ENCODE measurements around the gene PTPRG.

The PTPRG gene

GRCh38 chr3:61617651-61618050 is 56.3 kb downstream of the PTPRG start:
- no peak for DNase-seq
- Mint-ChIP-seq H3K4me3 (no peak overlapping the region), H3K9me3 (no peaks in the 10 kb centered on the region), H3K27ac (peak overlapping the region; percentile 69), H3K36me3 (ENCODE audit: low read depth) (peaks cover 52% of the 10 kb centered on the region), H3K4me1 (peaks cover 33% of the 10 kb centered on the region), H3K27me3 (ENCODE audit: low read depth, poor library complexity) (no peaks in the 10 kb centered on the region)
- TF ChIP-seq, protein P1, sequence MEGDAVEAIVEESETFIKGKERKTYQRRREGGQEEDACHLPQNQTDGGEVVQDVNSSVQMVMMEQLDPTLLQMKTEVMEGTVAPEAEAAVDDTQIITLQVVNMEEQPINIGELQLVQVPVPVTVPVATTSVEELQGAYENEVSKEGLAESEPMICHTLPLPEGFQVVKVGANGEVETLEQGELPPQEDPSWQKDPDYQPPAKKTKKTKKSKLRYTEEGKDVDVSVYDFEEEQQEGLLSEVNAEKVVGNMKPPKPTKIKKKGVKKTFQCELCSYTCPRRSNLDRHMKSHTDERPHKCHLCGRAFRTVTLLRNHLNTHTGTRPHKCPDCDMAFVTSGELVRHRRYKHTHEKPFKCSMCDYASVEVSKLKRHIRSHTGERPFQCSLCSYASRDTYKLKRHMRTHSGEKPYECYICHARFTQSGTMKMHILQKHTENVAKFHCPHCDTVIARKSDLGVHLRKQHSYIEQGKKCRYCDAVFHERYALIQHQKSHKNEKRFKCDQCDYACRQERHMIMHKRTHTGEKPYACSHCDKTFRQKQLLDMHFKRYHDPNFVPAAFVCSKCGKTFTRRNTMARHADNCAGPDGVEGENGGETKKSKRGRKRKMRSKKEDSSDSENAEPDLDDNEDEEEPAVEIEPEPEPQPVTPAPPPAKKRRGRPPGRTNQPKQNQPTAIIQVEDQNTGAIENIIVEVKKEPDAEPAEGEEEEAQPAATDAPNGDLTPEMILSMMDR (IDR thresholded peaks at IDR 0.05) = no peak

DNA sequence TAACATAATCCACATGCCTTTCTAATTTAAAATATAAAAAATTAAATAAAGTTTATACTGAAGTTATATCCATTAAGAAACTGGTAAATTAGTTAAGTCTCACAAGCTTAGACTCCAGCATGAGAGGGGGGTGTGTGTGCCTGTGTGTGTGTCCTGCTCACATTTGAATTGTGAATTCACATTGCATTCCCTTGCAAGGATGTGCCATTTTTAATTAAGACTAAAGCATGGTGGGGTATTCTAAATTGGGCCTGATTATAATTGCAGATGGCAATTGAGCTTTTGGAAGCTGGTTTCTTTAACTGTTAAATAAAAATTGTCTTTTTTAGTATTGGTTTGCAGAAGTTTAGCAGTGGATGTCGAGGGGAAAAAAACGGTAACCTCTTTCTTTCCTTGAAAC is 56.9 kb downstream of the PTPRG start:
- TF ChIP-seq, protein P1 (IDR thresholded peaks at IDR 0.05) = no peak
- DNase-seq = no peak
- Mint-ChIP-seq H3K36me3 (ENCODE audit: low read depth) (peaks cover 58% of the 10 kb centered on the region), H3K27ac (no peak overlapping the region), H3K9me3 (no peaks in the 10 kb centered on the region), H3K27me3 (ENCODE audit: low read depth, poor library complexity) (no peaks in the 10 kb centered on the region), H3K4me3 (no peak overlapping the region), H3K4me1 (peaks cover 29% of the 10 kb centered on the region)

DNA sequence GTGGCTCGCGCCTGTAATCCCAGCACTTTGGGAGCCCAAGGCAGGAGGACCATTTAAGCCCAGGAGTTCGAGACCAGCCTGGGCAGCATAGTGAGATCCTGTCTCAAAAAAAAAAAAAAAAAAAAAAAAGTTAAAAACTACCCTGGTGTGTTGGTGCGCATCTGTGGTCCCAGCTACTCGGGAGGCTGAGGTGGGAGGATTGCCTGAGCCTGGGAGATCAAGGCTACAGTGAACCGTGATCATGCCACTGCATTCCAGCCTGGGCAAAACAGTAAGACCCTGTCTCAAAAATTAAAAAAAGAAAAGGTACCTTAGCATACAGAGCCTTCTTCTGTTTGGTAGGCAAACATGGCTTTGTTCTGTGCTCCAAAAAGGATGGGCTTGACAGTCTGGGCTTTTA is 57.5 kb downstream of the PTPRG start:
- H3K4me3 Mint-ChIP-seq = no peak overlapping the region
- peaks cover 63% of the 10 kb centered on the region for H3K36me3 Mint-ChIP-seq (ENCODE audit: low read depth)
- TF ChIP-seq, protein P1 (IDR thresholded peaks at IDR 0.05) = no peak
- H3K4me1 Mint-ChIP-seq = peaks cover 23% of the 10 kb centered on the region
- H3K27ac Mint-ChIP-seq = no peak overlapping the region
- H3K9me3 Mint-ChIP-seq = no peaks in the 10 kb centered on the region
- no peak for DNase-seq
- H3K27me3 Mint-ChIP-seq (ENCODE audit: low read depth, poor library complexity) = no peaks in the 10 kb centered on the region

GRCh38 chr3:61620073-61620472 is 58.7 kb downstream of the PTPRG start:
- Mint-ChIP-seq H3K36me3 (ENCODE audit: low read depth) (peaks cover 67% of the 10 kb centered on the region), H3K4me3 (no peak overlapping the region), H3K4me1 (peaks cover 20% of the 10 kb centered on the region), H3K9me3 (no peaks in the 10 kb centered on the region), H3K27me3 (ENCODE audit: low read depth, poor library complexity) (no peaks in the 10 kb centered on the region), H3K27ac (no peak overlapping the region)
- no peak for DNase-seq
- TF ChIP-seq, protein P1 (IDR thresholded peaks at IDR 0.05) = no peak

DNA sequence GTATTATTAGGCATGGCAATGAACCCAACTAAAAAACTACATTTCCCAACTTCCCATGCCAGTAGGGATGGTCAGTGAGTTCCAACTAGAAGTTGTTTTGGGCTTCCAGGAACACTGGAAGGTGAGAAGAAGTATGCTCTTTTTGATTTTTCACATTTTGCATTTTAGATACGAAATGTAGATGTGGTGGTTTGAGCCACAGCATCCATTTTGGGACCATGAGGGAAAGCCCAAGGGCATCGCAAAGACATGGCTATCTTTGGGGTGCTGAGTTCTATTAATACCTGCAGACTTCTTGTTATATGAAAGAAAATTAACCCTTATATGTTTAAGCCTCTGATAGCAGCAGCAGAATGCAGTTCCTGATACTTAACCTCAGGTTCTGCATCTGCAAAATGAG is 62.9 kb downstream of the PTPRG start:
- Mint-ChIP-seq H3K4me3 (no peak overlapping the region), H3K4me1 (peaks cover 14% of the 10 kb centered on the region), H3K36me3 (ENCODE audit: low read depth) (peaks cover 53% of the 10 kb centered on the region), H3K27me3 (ENCODE audit: low read depth, poor library complexity) (no peaks in the 10 kb centered on the region), H3K27ac (peak overlapping the region; percentile 26), H3K9me3 (no peaks in the 10 kb centered on the region)
- DNase-seq = no peak
- TF ChIP-seq, protein P1 (IDR thresholded peaks at IDR 0.05) = no peak

- Mint-ChIP-seq H3K36me3 (ENCODE audit: low read depth) (peaks cover 44% of the 10 kb centered on the region), H3K4me1 (peaks cover 21% of the 10 kb centered on the region), H3K27ac (no peak overlapping the region), H3K27me3 (ENCODE audit: low read depth, poor library complexity) (no peaks in the 10 kb centered on the region), H3K9me3 (no peaks in the 10 kb centered on the region), H3K4me3 (no peak overlapping the region)
- DNase-seq = no peak
- TF ChIP-seq, protein P1 (IDR thresholded peaks at IDR 0.05) = no peak
These were observed 64.1 kb downstream of the PTPRG start for GRCh38 chr3:61625429-61625828.

All from nephron progenitor cell (in vitro differentiated cells).